Measurements from ENCODE around the gene E2F4.
A peak's percentile ranks its signal among the peaks of the same experiment; 100 is the strongest.

E2F4 gene

DNA sequence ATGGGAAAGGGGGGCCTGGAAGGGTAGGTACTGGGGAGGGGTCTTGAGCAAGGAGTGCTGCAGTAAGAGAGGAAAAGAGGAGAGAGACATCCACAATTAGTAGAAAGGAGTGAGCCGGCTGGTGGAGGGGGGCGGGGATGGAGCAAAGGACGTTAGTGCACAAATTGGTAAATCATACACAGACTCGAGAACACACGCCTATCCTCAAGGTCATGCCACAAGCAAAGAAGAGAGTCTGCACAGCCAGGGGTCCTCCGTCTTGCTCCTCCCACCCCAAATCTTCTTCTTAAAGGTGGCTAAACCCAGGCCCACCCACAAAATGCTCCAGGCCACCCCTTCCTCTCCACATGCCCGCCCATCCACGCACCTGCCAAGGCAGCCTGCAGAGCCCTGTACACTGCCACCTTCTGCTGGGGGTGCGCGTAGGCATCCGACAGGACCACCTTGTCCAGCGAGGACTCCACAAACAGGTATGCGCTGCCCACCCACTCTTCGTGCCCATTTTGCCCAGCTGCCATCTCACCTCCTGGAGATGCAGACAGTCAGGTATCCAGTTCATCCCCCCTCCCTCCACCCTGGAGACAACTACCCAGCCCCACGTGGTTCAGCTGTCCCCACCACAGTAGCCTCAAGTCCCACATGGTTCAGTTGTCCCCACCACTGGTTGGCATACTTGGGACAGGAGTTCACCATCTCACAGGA is 35.7 kb upstream of the E2F4 start:
- TF ChIP-seq CTCF (IDR thresholded peaks at IDR 0.05), result no peak
- Histone ChIP-seq H3K36me3 (peaks cover 8% of the 10 kb centered on the region), H3K27me3 (peaks cover 56% of the 10 kb centered on the region), H3K27ac (no peak overlapping the region), H3K4me3 (ENCODE audit: low read depth in 1 of 2, low read length in 1 of 2) (no peak overlapping the region), H3K9me3 (no peaks in the 10 kb centered on the region), H3K4me1 (ENCODE audit: control insufficient read depth in 1 of 2, insufficient read depth in 1 of 2, low read depth in 1 of 2, low read length in 1 of 2) (peaks cover 43 to 54% of the 10 kb centered on the region in 2 experiments)

- Histone ChIP-seq H3K27ac (no peak overlapping the region), H3K4me3 (ENCODE audit: low read depth in 1 of 2, low read length in 1 of 2) (no peak overlapping the region), H3K9me3 (no peaks in the 10 kb centered on the region), H3K27me3 (peaks cover 56% of the 10 kb centered on the region), H3K4me1 (ENCODE audit: control insufficient read depth in 1 of 2, insufficient read depth in 1 of 2, low read depth in 1 of 2, low read length in 1 of 2) (peaks cover 45 to 57% of the 10 kb centered on the region in 2 experiments), H3K36me3 (peaks cover 8% of the 10 kb centered on the region)
- TF ChIP-seq CTCF (IDR thresholded peaks at IDR 0.05), result no peak
These were observed 34.7 kb upstream of the E2F4 start for GRCh38 chr16:67157106-67157748.

DNA sequence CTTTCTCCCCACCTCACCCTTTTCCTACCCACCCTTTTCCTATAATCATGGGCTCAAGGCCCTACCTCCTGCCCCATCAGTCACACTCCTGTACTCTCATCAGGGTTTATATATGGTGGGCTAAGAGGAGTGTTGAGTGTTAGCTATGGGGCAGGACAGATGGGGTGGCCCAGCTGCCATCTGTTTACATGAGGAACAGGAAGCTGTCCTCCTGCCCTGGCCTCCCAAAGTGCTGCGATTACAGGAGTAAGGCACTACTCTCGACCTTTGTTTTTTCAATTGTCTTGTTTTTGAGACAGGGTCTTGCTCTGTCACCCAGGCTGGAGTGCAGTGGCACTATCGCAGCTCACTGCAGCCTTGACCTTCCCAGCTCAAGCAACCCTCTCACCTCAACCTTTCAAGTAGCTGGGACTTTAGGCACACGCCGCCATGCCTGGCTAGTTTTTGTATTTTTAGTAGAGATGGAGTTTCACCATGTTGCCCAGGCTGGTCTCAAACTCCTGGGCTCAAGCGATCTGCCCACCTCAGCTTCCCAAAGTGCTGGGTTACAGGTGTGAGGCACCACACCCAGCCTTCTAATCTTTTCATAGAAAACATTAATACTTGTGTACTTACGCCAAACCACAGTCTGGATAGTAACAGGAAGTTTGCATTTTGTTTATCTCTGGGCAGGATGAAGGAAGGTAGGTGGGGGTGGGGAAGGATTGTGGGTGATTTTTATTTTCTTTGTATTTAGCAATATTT is 33.9 kb upstream of the E2F4 start:
- Histone ChIP-seq H3K4me1 (ENCODE audit: control insufficient read depth in 1 of 2, insufficient read depth in 1 of 2, low read depth in 1 of 2, low read length in 1 of 2) (peaks cover 50 to 65% of the 10 kb centered on the region in 2 experiments), H3K9me3 (no peaks in the 10 kb centered on the region), H3K27me3 (peaks cover 56% of the 10 kb centered on the region), H3K4me3 (ENCODE audit: low read depth in 1 of 2, low read length in 1 of 2) (peak overlapping the region; percentile 70 to 93), H3K36me3 (peaks cover 8% of the 10 kb centered on the region), H3K27ac (peak overlapping the region; percentile 81)
- no peak for TF ChIP-seq CTCF (IDR thresholded peaks at IDR 0.05)

DNA sequence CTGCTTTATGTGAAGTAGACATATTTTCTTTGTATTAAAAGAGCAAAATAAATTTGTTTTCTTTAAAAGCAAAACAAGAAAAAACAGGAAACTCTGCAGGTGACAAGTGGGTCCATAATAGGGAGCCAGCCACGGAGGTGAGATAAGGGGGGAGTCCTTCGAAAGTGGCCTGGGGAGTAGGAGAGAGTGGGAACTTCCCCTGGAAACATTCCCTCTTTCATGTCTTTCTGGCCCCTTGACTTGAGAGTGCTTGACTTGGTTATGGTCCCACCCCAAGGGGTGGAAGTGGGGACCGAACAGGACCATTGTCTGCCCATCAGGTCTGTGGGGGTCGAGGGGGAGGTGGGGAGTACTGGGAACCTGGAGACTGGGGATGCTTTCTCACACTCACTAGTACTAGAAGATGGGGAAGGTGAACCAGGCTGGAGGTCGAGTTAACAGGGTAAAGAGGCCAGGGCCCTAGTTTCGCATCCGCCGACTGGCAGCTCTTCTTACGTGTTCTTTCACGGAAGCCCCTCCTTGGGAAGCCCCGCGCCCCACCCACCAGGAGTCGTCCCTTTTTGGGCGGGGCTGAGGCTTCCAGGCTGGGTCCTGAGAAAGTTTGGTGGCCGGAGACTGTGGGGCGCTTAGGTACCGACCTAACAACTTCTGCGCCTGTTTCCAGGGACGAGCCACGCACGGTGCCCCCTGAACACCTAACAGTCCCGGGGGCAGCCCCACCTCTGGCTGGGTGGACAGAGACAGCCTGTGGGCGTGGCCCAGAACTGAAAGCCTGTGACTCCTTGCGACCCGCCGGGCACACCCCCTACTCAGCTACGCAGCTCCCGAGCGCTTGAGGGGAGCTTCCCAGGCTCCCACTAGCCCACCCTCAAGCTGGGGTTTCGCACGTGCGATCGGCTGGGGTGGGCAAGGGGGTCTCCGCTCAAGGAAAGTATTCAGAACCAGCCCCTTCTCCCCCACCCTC is 33.0 kb upstream of the E2F4 start:
- Histone ChIP-seq H3K27ac (peak overlapping the region; percentile 81), H3K27me3 (peaks cover 58% of the 10 kb centered on the region), H3K9me3 (no peaks in the 10 kb centered on the region), H3K4me1 (ENCODE audit: control insufficient read depth in 1 of 2, insufficient read depth in 1 of 2, low read depth in 1 of 2, low read length in 1 of 2) (peaks cover 56 to 74% of the 10 kb centered on the region in 2 experiments), H3K4me3 (ENCODE audit: low read depth in 1 of 2, low read length in 1 of 2) (peak overlapping the region; percentile 70 to 93), H3K36me3 (peaks cover 7% of the 10 kb centered on the region)
- TF ChIP-seq CTCF (IDR thresholded peaks at IDR 0.05), result no peak

GRCh38 chr16:67161595-67162058 is 30.3 kb upstream of the E2F4 start:
- H3K27me3 ChIP-seq, result peaks cover 58% of the 10 kb centered on the region
- no peaks in the 10 kb centered on the region for H3K36me3 ChIP-seq
- no peak for TF ChIP-seq CTCF (IDR thresholded peaks at IDR 0.05)
- peak overlapping the region; percentile 70 to 93 for H3K4me3 ChIP-seq (ENCODE audit: low read depth in 1 of 2, low read length in 1 of 2)
- H3K4me1 ChIP-seq (ENCODE audit: control insufficient read depth in 1 of 2, insufficient read depth in 1 of 2, low read depth in 1 of 2, low read length in 1 of 2), result peaks cover 55 to 79% of the 10 kb centered on the region in 2 experiments
- H3K27ac ChIP-seq, result no peak overlapping the region
- H3K9me3 ChIP-seq, result no peaks in the 10 kb centered on the region
